K562 (cell line): ENCODE measurements around the gene P2RY14. TPM values are rescaled to one million over a fixed set of nuclear protein-coding genes. Genes with fewer than 3 reads are reported as not detected.

Experiments
- ATAC-seq: fragments of 200-7000 bp; cut with Tn5 transposase; 3 replicates; pipeline ENCODE4 v1.9.1; 2020; ENCODE audit warnings: moderate library complexity
- BruUV-seq: library from RNA; stranded (reverse); fragments of 400-500 nt; replicated peaks from 2 replicates; lab custom pipeline; 2021; lab: Mats Ljungman, UMichigan
- CTCF ChIA-PET: fragments of 300-600 bp; formaldehyde crosslinking; extraction: SDS; loops from one replicate; lab custom pipeline; 2021; ENCODE audit warnings: low intra/inter-chr PET ratio; lab: Yijun Ruan, JAX
- POLR2A ChIA-PET: fragments of 300-600, 350-650 bp; sonication (Branson Sonifier 250); formaldehyde crosslinking; extraction: SDS; loops from one replicate; lab custom pipeline; 2021; ENCODE audit warnings: antibody characterized with exemption, inconsistent platforms; lab: Yijun Ruan, JAX
- DNase-seq, 4 experiments: peaks; one replicate each; pipeline versions ENCODE4 v3.0.0 to v3.0.0-alpha.2; 2011 to 2018; ENCODE audit warnings: low spot score in 3 of 4, mixed read lengths in 3 of 4; ENCODE audit errors: extremely low read depth in 1 of 4
- FAIRE-seq: peaks from 2 replicates; lab custom pipeline; 2011; peaks lifted over from hg19 to GRCh38; lab: Jason Lieb, UNC
- H2AFZ ChIP-seq: 2 replicates; pipeline ENCODE4 v1.6.0; 2011; ENCODE audit warnings: low read depth, low read length, control low read depth, inconsistent platforms
- H3K27ac ChIP-seq: fragments of 200-600 bp; 3 replicates; pipeline ENCODE4 v1.8.0; 2011; ENCODE audit warnings: low read depth, mild to moderate bottlenecking, control low read depth, inconsistent platforms, low read length, moderate library complexity, mixed read lengths; ENCODE audit errors: extremely low read depth
- H3K27me3 ChIP-seq, 2 experiments: fragments of 300-600 bp in 1 of 2; 2 replicates in 1 of 2; 3 replicates in 1 of 2; pipeline versions ENCODE4 v1.6.0 to v1.8.0; 2011; ENCODE audit warnings: inconsistent platforms in 2 of 2, low read length in 2 of 2, mild to moderate bottlenecking in 1 of 2, mixed read lengths in 1 of 2, moderate library complexity in 1 of 2; ENCODE audit not compliant: control insufficient read depth in 2 of 2, insufficient read depth in 2 of 2
- H3K36me3 ChIP-seq: fragments of 300-600 bp; 3 replicates; pipeline ENCODE4 v1.8.0; 2011; ENCODE audit warnings: mild to moderate bottlenecking, low read length, inconsistent platforms; ENCODE audit not compliant: control insufficient read depth, insufficient read depth
- H3K4me1 ChIP-seq, 2 experiments: fragments of 200-600 bp in 1 of 2; replicated peaks in 1 of 2; 2 replicates in 1 of 2; 3 replicates in 1 of 2; pipeline versions ENCODE4 v1.5.1 to v1.8.0; 2011; ENCODE audit warnings: inconsistent platforms in 2 of 2, low read length in 2 of 2, mild to moderate bottlenecking in 1 of 2, mixed read lengths in 1 of 2, moderate library complexity in 1 of 2; ENCODE audit not compliant: control insufficient read depth in 2 of 2, insufficient read depth in 2 of 2
- H3K4me2 ChIP-seq: 2 replicates; pipeline ENCODE4 v1.6.1; 2011; ENCODE audit warnings: low read length, control low read depth, inconsistent platforms, mixed read lengths; ENCODE audit not compliant: insufficient read depth
- H3K4me3 ChIP-seq: fragments of 200-600 bp; sonication (generic), shearing (Covaris generic); 2 replicates; pipeline ENCODE4 v1.5.1; 2016; ENCODE audit warnings: control low read depth, inconsistent platforms
- H3K79me2 ChIP-seq: fragments of 200-600 bp; 3 replicates; pipeline ENCODE4 v1.8.0; 2011; ENCODE audit warnings: low read length, inconsistent platforms; ENCODE audit not compliant: control insufficient read depth, insufficient read depth
- H3K9ac ChIP-seq, 2 experiments: 2 replicates each; pipeline versions ENCODE4 v1.6.0 to v1.6.1; 2011; ENCODE audit warnings: low read depth in 2 of 2, low read length in 2 of 2, control low read depth in 1 of 2, inconsistent platforms in 1 of 2, mild to moderate bottlenecking in 1 of 2, mixed read lengths in 1 of 2; ENCODE audit not compliant: insufficient read depth in 1 of 2
- H3K9me1 ChIP-seq: one replicate; pipeline ENCODE4 v1.6.0; 2011; ENCODE audit warnings: inconsistent platforms, mild to moderate bottlenecking, low read length, moderate library complexity; ENCODE audit not compliant: control insufficient read depth, insufficient read depth
- H3K9me3 ChIP-seq: replicated peaks from 2 replicates; pipeline ENCODE4 v1.5.1; 2011; ENCODE audit warnings: low read depth, low read length, inconsistent platforms; ENCODE audit not compliant: control insufficient read depth, insufficient read depth
- H4K20me1 ChIP-seq: replicated peaks from 2 replicates; pipeline ENCODE4 v1.6.1; 2011; ENCODE audit warnings: low read length, inconsistent platforms, mixed read lengths; ENCODE audit not compliant: control insufficient read depth, insufficient read depth
- CHD7 ChIP-seq: fragments of 200-600 bp; sonication (generic); IDR thresholded peaks from one replicate; pipeline ENCODE4 v1.6.1; 2012; ENCODE audit warnings: mild to moderate bottlenecking, low read depth, low read length, inconsistent platforms
- ETS2 ChIP-seq: IDR thresholded peaks from 2 replicates; pipeline ENCODE4 v1.6.1; 2016; ENCODE audit warnings: borderline replicate concordance, missing genetic modification characterization, mild to moderate bottlenecking, moderate library complexity, missing compliant biosample characterization; ENCODE audit not compliant: poor library complexity, severe bottlenecking
- FIP1L1 ChIP-seq: fragments of 200-400 bp; formaldehyde crosslinking; IDR thresholded peaks from 2 replicates; pipeline ENCODE4 v1.6.1; 2018; ENCODE audit warnings: mild to moderate bottlenecking, low read depth, low read length; ENCODE audit not compliant: poor library complexity, severe bottlenecking
- KDM1A ChIP-seq, 2 experiments: fragments of 450-650 bp; IDR thresholded peaks; 2 replicates each; pipeline ENCODE4 v1.6.1; 2016; ENCODE audit warnings: mild to moderate bottlenecking in 2 of 2
- MAFG ChIP-seq: fragments of 450-650 bp; conservative IDR thresholded peaks from 2 replicates; pipeline ENCODE4 v1.6.1; 2016; ENCODE audit warnings: missing genetic modification characterization, missing compliant biosample characterization
- NFYB ChIP-seq: IDR thresholded peaks from 2 replicates; pipeline ENCODE4 v1.6.1; 2011; ENCODE audit warnings: mild to moderate bottlenecking, moderate library complexity; ENCODE audit not compliant: insufficient read length; ENCODE audit errors: extremely low read depth
- POLR2G ChIP-seq: fragments of 200-400 bp; formaldehyde crosslinking; IDR thresholded peaks from 2 replicates; pipeline ENCODE4 v1.6.1; 2017; ENCODE audit warnings: low read depth, mild to moderate bottlenecking, antibody characterized with exemption, low read length, moderate library complexity
- SETDB1 ChIP-seq: IDR thresholded peaks from one replicate; pipeline ENCODE4 v1.6.1; 2012; ENCODE audit warnings: low read length, control low read depth, inconsistent platforms
- SMAD4 ChIP-seq: fragments of 250-450 bp; sonication (Bioruptor Pico); conservative IDR thresholded peaks from 2 replicates; pipeline ENCODE4 v1.8.0; 2021; ENCODE audit warnings: inconsistent platforms, mild to moderate bottlenecking, moderate library complexity
- SP1 ChIP-seq: sonication (generic); formaldehyde crosslinking; IDR thresholded peaks from 2 replicates; pipeline ENCODE4 v1.8.1; 2022; ENCODE audit warnings: mild to moderate bottlenecking, missing genetic modification reagents
- TARDBP ChIP-seq: fragments of 450-650 bp; IDR thresholded peaks from 2 replicates; pipeline ENCODE4 v1.6.1; 2016
- ZEB2 ChIP-seq: fragments of 450-650 bp; IDR thresholded peaks from 2 replicates; pipeline ENCODE4 v1.6.1; 2016
- WGBS: fragments of 100-300 bp; shearing (Covaris generic); methylation state at CpG from one replicate; pipeline ENCODE4 v1.1.6; 2016; ENCODE audit warnings: low coverage, mixed read lengths; ENCODE audit not compliant: insufficient coverage; ENCODE audit errors: missing lambda C conversion rate; 5-methylcytosine and 5-hydroxymethylcytosine counted together
- in situ Hi-C: fragments of 300-500 bp; cut with MboI; formaldehyde crosslinking; loops from 4 replicates; pipeline ENCODE4 v1.15.0; 2018; ENCODE audit warnings: inconsistent platforms, mixed read lengths
- intact Hi-C: fragments of 100-400 bp; cut with micrococcal nuclease; formaldehyde crosslinking; loops from 2 replicates; pipeline ENCODE4 v1.14.2; 2022
- polyA plus RNA-seq, 8 experiments: library from polyadenylated mRNA; depleted of rRNA in 4 of 8; stranded (reverse) in 5 of 8; unstranded in 3 of 8; fragments of >200 nt; fragmentation: Nextera tagmentation in 2 of 8; fragmentation: Illumina TruSeq in 1 of 8; extraction: Ambion mirVana in 2 of 8; extraction: Trizol in 1 of 8; gene quantifications; 2 replicates each; pipeline versions ENCODE4 v1.2.1 to v1.2.3, GENCODE V29; 2011 to 2014; ENCODE audit warnings: inconsistent platforms in 1 of 8, missing spikeins in 1 of 8
- total RNA-seq, 7 experiments: library from RNA; depleted of rRNA in 6 of 7; stranded (reverse); fragments of >200 nt in 6 of 7; fragmentation: Illumina TruSeq in 2 of 7; extraction: Trizol in 2 of 7; gene quantifications; 2 replicates each; pipeline versions ENCODE4 v1.2.1 to v1.2.3, GENCODE V29; 2011 to 2021; ENCODE audit warnings: low replicate concordance in 1 of 7

The P2RY14 gene
- total and polyA plus RNA-seq, 9 of the 15 experiments (the other 6 are each of a cell fraction or from before 2014, with no cell fraction given) = not detected

- H3K4me1 ChIP-seq = no peaks in the 10 kb centered on the region
- in situ Hi-C loops = no loop called here
- intact Hi-C loops = no loop called here
- ChIA-PET POLR2A (no interaction called here), CTCF (no interaction called here)
- no peaks in the 10 kb centered on the region for H3K9me3 ChIP-seq
- no peak overlapping the region for H3K9ac ChIP-seq
- WGBS = 0% methylated on average over 3 of the region's 3 CpGs
- H3K9me1 ChIP-seq = no peaks in the 10 kb centered on the region
- H3K27ac ChIP-seq = no peak overlapping the region
- H3K27me3 ChIP-seq = no peaks in the 10 kb centered on the region; a peak in 2 of 5 replicates
- no peaks in the 10 kb centered on the region for H3K79me2 ChIP-seq
- FAIRE-seq = no peak
- H2AFZ ChIP-seq = no peak overlapping the region
- no TSS peak for BruUV-seq
- no peak overlapping the region for H3K4me3 ChIP-seq
- no peaks in the 10 kb centered on the region for H3K36me3 ChIP-seq
- no peak for ATAC-seq
- DNase-seq = no peak
- no peak overlapping the region for H3K4me2 ChIP-seq
- H4K20me1 ChIP-seq = no peaks in the 10 kb centered on the region
- no peak for TF ChIP-seq KDM1A (IDR thresholded peaks at IDR 0.05)
- TF ChIP-seq SMAD4 (CRISPR knock-in tag) = no peak
- no peak for TF ChIP-seq NFYB
- TF ChIP-seq POLR2G = no peak
- TF ChIP-seq SP1 (CRISPR knock-in tag) = no peak
- TF ChIP-seq FIP1L1 = no peak
- TF ChIP-seq MAFG (tag) = no peak
- TF ChIP-seq CHD7 = no peak
- TF ChIP-seq SETDB1 = no peak
- no peak for TF ChIP-seq TARDBP
- no peak for TF ChIP-seq ZEB2
- no peak for TF ChIP-seq ETS2
Measured at GRCh38 chr3:151204530-151205402, 73.6 kb downstream of the P2RY14 start.
